ENCODE measurements around the gene MTHFD2L.

Gene MTHFD2L

DNA sequence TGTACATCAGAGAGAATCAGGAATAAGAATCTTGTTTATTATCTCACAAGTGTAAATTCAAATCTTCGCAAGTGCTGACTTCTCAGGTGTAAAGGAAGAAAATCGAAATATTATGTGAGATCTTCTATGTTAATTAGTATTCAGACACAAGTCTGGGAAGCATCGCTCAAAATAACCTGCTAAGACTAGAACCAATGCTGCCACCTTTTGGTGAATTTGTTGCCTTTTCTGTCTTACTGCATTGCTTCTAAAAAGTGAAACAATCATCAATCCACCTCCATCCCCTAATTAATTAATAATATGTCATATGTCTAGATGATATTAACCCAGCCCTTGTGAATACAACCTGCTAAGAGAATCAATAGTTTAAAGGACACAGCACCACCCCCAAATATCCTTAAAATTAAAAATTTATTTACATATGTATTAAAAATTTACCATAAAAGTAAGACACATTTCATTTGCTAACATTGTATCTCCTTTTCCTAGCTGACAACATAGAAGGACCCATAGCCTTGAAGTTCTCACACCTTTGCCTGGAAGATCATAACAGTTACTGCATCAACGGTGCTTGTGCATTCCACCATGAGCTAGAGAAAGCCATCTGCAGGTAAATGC lies 153.9 kb downstream of the MTHFD2L start:
- Histone ChIP-seq H3K4me3 (ENCODE audit: low read depth in 1 of 2, low read length in 2 of 2) (no peak overlapping the region), H3K9me3 (ENCODE audit: control insufficient read depth in 1 of 2, low read length in 2 of 2) (no peaks in the 10 kb centered on the region), H3K27me3 (ENCODE audit: low read depth, low read length) (no peaks in the 10 kb centered on the region), H3K4me1 (ENCODE audit: control insufficient read depth in 1 of 2, insufficient read depth in 2 of 2, low read length in 2 of 2) (no peaks in the 10 kb centered on the region), H3K36me3 (ENCODE audit: control insufficient read depth in 1 of 2, insufficient read depth in 2 of 2, low read length in 2 of 2) (no peaks in the 10 kb centered on the region), H3K27ac (ENCODE audit: low read length) (no peak overlapping the region)

DNA sequence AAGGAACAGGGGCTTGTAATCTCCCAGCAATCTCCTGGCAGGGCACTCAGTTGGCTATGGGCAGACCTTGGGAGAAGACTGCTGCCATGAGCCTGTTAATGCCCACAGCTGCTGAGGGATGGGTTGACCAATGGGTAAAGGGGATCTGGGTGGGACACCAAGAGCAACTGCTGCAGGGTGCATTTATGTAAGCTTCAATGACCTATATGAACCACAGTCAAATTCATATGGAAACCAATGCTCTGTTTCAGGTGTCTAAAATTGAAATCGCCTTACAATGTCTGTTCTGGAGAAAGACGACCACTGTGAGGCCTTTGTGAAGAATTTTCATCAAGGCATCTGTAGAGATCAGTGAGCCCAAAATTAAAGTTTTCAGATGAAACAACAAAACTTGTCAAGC lies 156.4 kb downstream of the MTHFD2L start:
- H3K27me3 ChIP-seq (ENCODE audit: low read depth, low read length): no peaks in the 10 kb centered on the region
- no peaks in the 10 kb centered on the region for H3K36me3 ChIP-seq (ENCODE audit: control insufficient read depth in 1 of 2, insufficient read depth in 2 of 2, low read length in 2 of 2)
- H3K27ac ChIP-seq (ENCODE audit: low read length): no peak overlapping the region
- no peaks in the 10 kb centered on the region for H3K4me1 ChIP-seq (ENCODE audit: control insufficient read depth in 1 of 2, insufficient read depth in 2 of 2, low read length in 2 of 2)
- no peaks in the 10 kb centered on the region for H3K9me3 ChIP-seq (ENCODE audit: control insufficient read depth in 1 of 2, low read length in 2 of 2)
- H3K4me3 ChIP-seq (ENCODE audit: low read depth in 1 of 2, low read length in 2 of 2): no peak overlapping the region

DNA sequence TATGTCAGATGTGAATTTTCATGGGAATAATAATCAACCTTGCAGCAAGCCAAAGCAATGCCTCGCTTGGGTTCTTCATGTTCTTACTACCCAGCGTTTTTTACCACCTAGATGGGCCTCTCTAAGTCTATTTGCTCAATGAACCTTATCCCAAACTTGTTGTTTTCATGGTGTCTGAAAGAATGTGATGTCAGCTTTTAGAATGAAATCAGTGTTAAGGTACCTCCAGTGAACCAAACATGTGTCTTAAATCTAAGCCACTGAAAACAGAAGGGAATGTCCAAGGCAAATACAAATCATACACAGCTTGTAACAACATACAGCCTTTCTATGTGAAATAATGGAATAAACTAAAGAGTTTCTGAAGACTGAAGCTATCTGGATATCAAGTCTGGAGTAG lies 157.0 kb downstream of the MTHFD2L start:
- Histone ChIP-seq H3K36me3 (ENCODE audit: control insufficient read depth in 1 of 2, insufficient read depth in 2 of 2, low read length in 2 of 2) (no peaks in the 10 kb centered on the region), H3K27me3 (ENCODE audit: low read depth, low read length) (no peaks in the 10 kb centered on the region), H3K9me3 (ENCODE audit: control insufficient read depth in 1 of 2, low read length in 2 of 2) (no peaks in the 10 kb centered on the region), H3K4me3 (ENCODE audit: low read depth in 1 of 2, low read length in 2 of 2) (no peak overlapping the region), H3K4me1 (ENCODE audit: control insufficient read depth in 1 of 2, insufficient read depth in 2 of 2, low read length in 2 of 2) (no peaks in the 10 kb centered on the region), H3K27ac (ENCODE audit: low read length) (no peak overlapping the region)

DNA sequence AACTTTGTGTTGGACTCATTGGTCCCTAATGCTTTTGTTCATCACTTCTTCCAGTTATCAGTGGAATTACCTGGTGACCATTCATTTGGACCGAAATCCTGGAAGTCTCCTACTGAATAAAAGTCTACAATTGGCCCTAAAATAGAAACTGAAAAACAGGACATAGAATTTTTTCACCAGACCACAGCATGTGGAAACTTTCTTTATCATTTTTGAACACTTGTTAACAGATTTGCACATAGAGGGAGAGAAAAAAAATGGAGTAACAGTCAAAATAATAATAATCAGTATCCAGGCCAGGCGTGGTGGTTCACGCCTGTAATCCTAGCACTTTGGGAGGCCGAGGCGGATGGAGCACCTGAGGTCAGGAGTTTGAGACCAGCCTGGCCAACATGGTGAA lies 157.5 kb downstream of the MTHFD2L start:
- Histone ChIP-seq H3K4me3 (ENCODE audit: low read depth in 1 of 2, low read length in 2 of 2) (no peak overlapping the region), H3K4me1 (ENCODE audit: control insufficient read depth in 1 of 2, insufficient read depth in 2 of 2, low read length in 2 of 2) (no peaks in the 10 kb centered on the region), H3K27ac (ENCODE audit: low read length) (no peak overlapping the region), H3K36me3 (ENCODE audit: control insufficient read depth in 1 of 2, insufficient read depth in 2 of 2, low read length in 2 of 2) (no peaks in the 10 kb centered on the region), H3K9me3 (ENCODE audit: control insufficient read depth in 1 of 2, low read length in 2 of 2) (no peaks in the 10 kb centered on the region), H3K27me3 (ENCODE audit: low read depth, low read length) (no peaks in the 10 kb centered on the region)

DNA sequence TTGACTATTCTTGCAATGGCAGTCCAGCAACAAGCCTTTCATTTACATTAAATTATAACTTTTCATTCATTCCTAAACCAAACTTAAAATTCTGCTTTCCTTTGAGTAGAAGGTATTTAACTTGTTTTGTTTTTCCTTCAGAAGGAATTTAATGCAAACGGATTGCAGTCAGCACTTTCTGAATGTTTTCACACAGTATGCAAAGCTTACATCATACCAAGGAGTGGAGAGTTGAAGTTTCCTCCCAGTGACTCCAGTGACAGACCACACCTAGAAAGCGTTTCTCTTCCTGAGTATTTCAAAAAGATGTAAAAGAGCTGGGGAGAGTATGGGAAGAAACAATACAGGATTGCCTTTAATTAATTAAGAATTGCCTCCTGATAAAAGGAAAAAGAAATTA lies 158.5 kb downstream of the MTHFD2L start:
- Histone ChIP-seq H3K27ac (ENCODE audit: low read length) (no peak overlapping the region), H3K27me3 (ENCODE audit: low read depth, low read length) (no peaks in the 10 kb centered on the region), H3K4me3 (ENCODE audit: low read depth in 1 of 2, low read length in 2 of 2) (no peak overlapping the region)

DNA sequence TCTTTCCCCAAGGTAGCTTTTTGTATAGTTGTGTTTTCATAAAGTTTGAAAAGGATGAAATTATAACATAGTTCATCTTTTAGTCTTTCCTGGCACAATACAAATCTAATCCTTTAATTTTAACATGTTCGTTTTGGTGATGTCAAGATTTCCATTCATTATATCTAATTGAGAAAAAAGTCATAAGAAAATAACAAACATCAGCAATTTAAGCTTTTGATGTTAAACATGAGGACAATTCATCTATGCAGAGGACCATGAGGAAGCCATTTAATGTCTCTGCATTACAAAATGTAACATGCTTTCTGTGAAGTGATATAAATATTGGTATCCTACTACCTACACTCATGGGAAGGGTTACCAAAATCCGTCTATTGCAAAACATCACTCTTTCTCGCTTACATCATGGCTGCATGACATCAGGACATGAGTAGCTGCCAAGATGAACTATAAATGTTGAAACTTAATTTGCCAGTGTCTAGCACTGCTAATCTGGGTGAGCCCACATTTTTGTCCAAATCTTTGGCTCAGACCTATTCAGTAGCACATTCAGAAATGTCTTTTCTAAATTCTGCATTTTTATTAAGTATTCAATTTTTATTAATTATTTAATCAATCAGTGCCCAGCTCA lies 159.8 kb downstream of the MTHFD2L start:
- H3K9me3 ChIP-seq (ENCODE audit: control insufficient read depth in 1 of 2, low read length in 2 of 2): no peaks in the 10 kb centered on the region
- no peak overlapping the region for H3K27ac ChIP-seq (ENCODE audit: low read length)
- H3K4me3 ChIP-seq (ENCODE audit: low read depth in 1 of 2, low read length in 2 of 2): no peak overlapping the region
- H3K36me3 ChIP-seq (ENCODE audit: control insufficient read depth in 1 of 2, insufficient read depth in 2 of 2, low read length in 2 of 2): no peaks in the 10 kb centered on the region
- H3K27me3 ChIP-seq (ENCODE audit: low read depth, low read length): no peaks in the 10 kb centered on the region
- H3K4me1 ChIP-seq (ENCODE audit: control insufficient read depth in 1 of 2, insufficient read depth in 2 of 2, low read length in 2 of 2): no peaks in the 10 kb centered on the region

More for the DNA sequence above, 158.5 kb downstream of the MTHFD2L start:
- Histone ChIP-seq H3K9me3 (ENCODE audit: control insufficient read depth in 1 of 2, low read length in 2 of 2) (no peaks in the 10 kb centered on the region), H3K4me1 (ENCODE audit: control insufficient read depth in 1 of 2, insufficient read depth in 2 of 2, low read length in 2 of 2) (no peaks in the 10 kb centered on the region), H3K36me3 (ENCODE audit: control insufficient read depth in 1 of 2, insufficient read depth in 2 of 2, low read length in 2 of 2) (no peaks in the 10 kb centered on the region)

DNA sequence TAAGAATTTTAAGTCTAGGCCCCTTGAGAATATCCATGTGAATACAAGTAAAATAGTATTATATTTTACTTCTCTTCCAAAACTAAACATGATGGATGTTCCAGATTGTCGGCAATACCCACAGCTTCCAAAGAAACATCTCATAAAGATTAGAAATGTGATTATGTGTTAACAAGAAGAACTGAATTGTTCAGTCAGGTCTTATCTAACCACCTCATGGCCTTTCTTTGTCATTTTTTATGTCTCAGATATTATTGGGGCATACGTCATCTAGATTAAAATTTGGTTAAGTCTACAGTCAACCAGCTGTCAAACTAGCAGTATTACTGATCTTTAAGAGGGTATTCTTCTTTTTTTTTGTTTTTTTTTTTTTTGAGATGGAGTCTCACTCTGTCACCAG lies 160.4 kb downstream of the MTHFD2L start:
- Histone ChIP-seq H3K4me1 (ENCODE audit: control insufficient read depth in 1 of 2, insufficient read depth in 2 of 2, low read length in 2 of 2) (no peaks in the 10 kb centered on the region), H3K27me3 (ENCODE audit: low read depth, low read length) (no peaks in the 10 kb centered on the region), H3K36me3 (ENCODE audit: control insufficient read depth in 1 of 2, insufficient read depth in 2 of 2, low read length in 2 of 2) (no peaks in the 10 kb centered on the region), H3K4me3 (ENCODE audit: low read depth in 1 of 2, low read length in 2 of 2) (no peak overlapping the region), H3K9me3 (ENCODE audit: control insufficient read depth in 1 of 2, low read length in 2 of 2) (no peaks in the 10 kb centered on the region), H3K27ac (ENCODE audit: low read length) (no peak overlapping the region)

DNA sequence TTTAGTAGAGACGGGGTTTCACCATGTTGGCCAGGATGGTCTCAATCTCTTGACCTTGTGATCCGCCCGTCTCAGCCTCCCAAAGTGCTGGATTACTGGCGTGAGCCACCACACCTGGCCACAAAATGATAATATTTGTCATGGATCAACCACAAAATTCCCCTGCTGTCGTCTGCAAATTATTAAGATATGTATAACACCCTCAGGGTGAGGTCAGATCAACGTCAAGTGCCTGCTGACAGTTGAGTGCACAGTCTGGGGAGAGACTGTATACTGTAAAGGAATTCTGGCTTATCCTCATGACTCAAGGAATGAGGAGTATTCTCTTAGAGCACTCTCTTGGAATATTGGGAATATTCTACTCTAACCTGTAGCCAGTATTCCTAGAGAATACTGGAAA lies 161.6 kb downstream of the MTHFD2L start:
- Histone ChIP-seq H3K36me3 (ENCODE audit: control insufficient read depth in 1 of 2, insufficient read depth in 2 of 2, low read length in 2 of 2) (no peaks in the 10 kb centered on the region), H3K27me3 (ENCODE audit: low read depth, low read length) (no peaks in the 10 kb centered on the region), H3K9me3 (ENCODE audit: control insufficient read depth in 1 of 2, low read length in 2 of 2) (no peaks in the 10 kb centered on the region), H3K4me1 (ENCODE audit: control insufficient read depth in 1 of 2, insufficient read depth in 2 of 2, low read length in 2 of 2) (no peaks in the 10 kb centered on the region), H3K27ac (ENCODE audit: low read length) (no peak overlapping the region), H3K4me3 (ENCODE audit: low read depth in 1 of 2, low read length in 2 of 2) (no peak overlapping the region)

DNA sequence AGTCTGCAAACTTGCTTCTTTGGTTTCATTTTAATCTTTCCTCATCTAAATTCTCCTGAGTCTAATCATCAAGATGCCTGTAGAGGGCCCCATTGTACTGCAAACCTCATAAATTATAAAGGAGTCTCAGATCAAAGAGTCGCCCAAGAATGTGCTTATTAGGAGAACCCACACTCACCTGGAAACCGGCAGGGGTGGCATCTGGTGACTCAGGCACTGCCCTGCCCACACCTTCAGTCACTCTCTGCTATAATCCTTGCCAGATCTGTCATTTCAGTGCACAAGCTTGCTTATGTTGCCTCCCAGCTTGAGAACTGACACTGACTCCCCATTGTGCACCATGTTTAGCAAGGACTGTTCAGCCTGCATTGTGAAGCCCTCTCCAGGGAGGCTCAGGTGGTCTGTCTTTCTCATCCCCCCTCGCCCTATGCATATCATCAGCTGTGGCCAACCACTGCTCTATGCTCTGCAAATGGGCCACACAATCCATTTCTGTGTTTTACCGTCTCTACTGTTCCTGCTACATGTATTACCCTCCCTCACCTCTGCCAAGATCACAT lies 162.7 kb downstream of the MTHFD2L start:
- H3K9me3 ChIP-seq (ENCODE audit: control insufficient read depth in 1 of 2, low read length in 2 of 2): no peaks in the 10 kb centered on the region
- H3K4me3 ChIP-seq (ENCODE audit: low read depth in 1 of 2, low read length in 2 of 2): no peak overlapping the region
- no peaks in the 10 kb centered on the region for H3K4me1 ChIP-seq (ENCODE audit: control insufficient read depth in 1 of 2, insufficient read depth in 2 of 2, low read length in 2 of 2)
- H3K36me3 ChIP-seq (ENCODE audit: control insufficient read depth in 1 of 2, insufficient read depth in 2 of 2, low read length in 2 of 2): no peaks in the 10 kb centered on the region
- H3K27ac ChIP-seq (ENCODE audit: low read length): no peak overlapping the region
- H3K27me3 ChIP-seq (ENCODE audit: low read depth, low read length): no peaks in the 10 kb centered on the region

DNA sequence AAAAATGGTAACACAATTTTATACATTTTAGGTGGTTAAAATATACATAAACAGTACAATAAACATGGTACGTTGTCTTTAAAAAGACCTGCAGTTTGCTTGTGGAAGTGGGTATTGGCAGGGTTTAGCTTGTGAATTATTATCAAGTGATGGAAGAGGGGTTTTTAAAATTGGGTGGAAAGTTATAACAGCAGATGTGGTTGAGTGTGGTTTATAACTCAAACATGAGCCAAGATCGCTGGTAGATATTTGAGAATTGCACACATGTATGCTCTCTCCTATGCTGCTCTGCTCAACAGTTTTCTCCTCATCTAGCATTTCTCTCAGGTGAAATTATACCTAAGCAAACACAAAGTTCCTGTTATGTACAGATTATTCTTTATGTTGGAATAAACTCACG lies 164.4 kb downstream of the MTHFD2L start:
- Histone ChIP-seq H3K9me3 (ENCODE audit: control insufficient read depth in 1 of 2, low read length in 2 of 2) (no peaks in the 10 kb centered on the region), H3K4me3 (ENCODE audit: low read depth in 1 of 2, low read length in 2 of 2) (no peak overlapping the region), H3K27me3 (ENCODE audit: low read depth, low read length) (no peaks in the 10 kb centered on the region), H3K36me3 (ENCODE audit: control insufficient read depth in 1 of 2, insufficient read depth in 2 of 2, low read length in 2 of 2) (no peaks in the 10 kb centered on the region), H3K27ac (ENCODE audit: low read length) (no peak overlapping the region), H3K4me1 (ENCODE audit: control insufficient read depth in 1 of 2, insufficient read depth in 2 of 2, low read length in 2 of 2) (no peaks in the 10 kb centered on the region)

DNA sequence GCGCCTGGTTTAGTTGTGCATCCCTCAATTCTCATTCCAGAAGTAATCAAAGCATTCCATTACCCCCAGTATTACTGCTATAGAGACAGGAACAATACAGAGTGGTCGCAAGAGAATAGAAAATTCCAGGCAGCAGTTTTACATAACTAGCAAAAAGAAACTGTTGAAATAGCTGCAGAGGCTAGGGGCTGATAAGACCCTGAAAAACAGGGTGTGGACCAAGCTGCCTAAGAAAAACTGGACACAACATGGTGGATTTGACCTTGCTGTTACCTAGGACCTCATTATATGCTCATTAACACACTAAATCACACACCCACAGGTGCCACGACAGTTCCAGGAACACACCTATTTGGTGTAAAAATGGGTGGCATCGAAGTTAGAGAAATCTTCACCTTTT lies 165.7 kb downstream of the MTHFD2L start:
- Histone ChIP-seq H3K36me3 (ENCODE audit: control insufficient read depth in 1 of 2, insufficient read depth in 2 of 2, low read length in 2 of 2) (no peaks in the 10 kb centered on the region), H3K4me3 (ENCODE audit: low read depth in 1 of 2, low read length in 2 of 2) (no peak overlapping the region), H3K9me3 (ENCODE audit: control insufficient read depth in 1 of 2, low read length in 2 of 2) (no peaks in the 10 kb centered on the region), H3K4me1 (ENCODE audit: control insufficient read depth in 1 of 2, insufficient read depth in 2 of 2, low read length in 2 of 2) (no peaks in the 10 kb centered on the region), H3K27me3 (ENCODE audit: low read depth, low read length) (no peaks in the 10 kb centered on the region), H3K27ac (ENCODE audit: low read length) (no peak overlapping the region)

DNA sequence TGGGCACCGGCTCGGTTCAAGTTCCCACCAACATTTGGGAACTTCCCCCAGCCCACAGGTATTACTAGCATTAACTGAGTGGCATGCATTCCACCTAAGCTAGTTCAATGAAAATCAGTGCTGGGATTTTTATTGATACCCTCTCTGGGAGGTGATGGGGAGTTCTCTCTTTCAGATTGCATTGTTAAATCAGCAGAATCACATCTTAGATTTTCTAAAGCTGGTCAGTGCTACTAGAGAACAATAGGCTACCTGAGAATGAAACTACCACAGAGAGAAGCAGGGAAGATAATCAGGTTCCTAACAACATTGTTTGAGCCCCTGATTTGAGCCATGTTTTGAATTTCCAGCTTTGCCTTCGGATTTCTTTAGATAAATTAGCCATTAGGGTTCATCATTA lies 166.3 kb downstream of the MTHFD2L start:
- Histone ChIP-seq H3K36me3 (ENCODE audit: control insufficient read depth in 1 of 2, insufficient read depth in 2 of 2, low read length in 2 of 2) (no peaks in the 10 kb centered on the region), H3K27ac (ENCODE audit: low read length) (no peak overlapping the region), H3K27me3 (ENCODE audit: low read depth, low read length) (no peaks in the 10 kb centered on the region), H3K4me1 (ENCODE audit: control insufficient read depth in 1 of 2, insufficient read depth in 2 of 2, low read length in 2 of 2) (no peaks in the 10 kb centered on the region), H3K4me3 (ENCODE audit: low read depth in 1 of 2, low read length in 2 of 2) (no peak overlapping the region), H3K9me3 (ENCODE audit: control insufficient read depth in 1 of 2, low read length in 2 of 2) (no peaks in the 10 kb centered on the region)

Data from muscle layer of duodenum (tissue), 2 donors.